Adipocyte (in vitro differentiated cells): ENCODE data around the gene MAP3K8.
A peak's percentile ranks its signal among the peaks of the same experiment; 100 is the strongest.

ENCODE experiments used
- DNase-seq: peaks from one replicate; pipeline ENCODE4 v3.0.0-alpha.2; 2015; ENCODE audit warnings: low read depth
- H3K27me3 ChIP-seq: replicated peaks from 2 replicates; pipeline ENCODE4 v1.7.0; 2013; ENCODE audit warnings: mild to moderate bottlenecking, low read length, moderate library complexity; ENCODE audit not compliant: control insufficient read depth, insufficient read depth
- H3K36me3 ChIP-seq: 2 replicates; pipeline ENCODE4 v1.7.0; 2013; ENCODE audit warnings: low read length, mild to moderate bottlenecking, moderate library complexity; ENCODE audit not compliant: control insufficient read depth, insufficient read depth, severe bottlenecking
- H3K4me1 ChIP-seq: 2 replicates; pipeline ENCODE4 v1.7.0; 2013; ENCODE audit warnings: mild to moderate bottlenecking, low read length, moderate library complexity; ENCODE audit not compliant: control insufficient read depth, insufficient read depth
- H3K4me3 ChIP-seq: 2 replicates; pipeline ENCODE4 v1.7.0; 2013; ENCODE audit warnings: mild to moderate bottlenecking, low read length, moderate library complexity
- H3K9ac ChIP-seq: 2 replicates; pipeline ENCODE4 v1.7.0; 2013; ENCODE audit warnings: mild to moderate bottlenecking, low read length, moderate library complexity
- H3K9me3 ChIP-seq: 2 replicates; pipeline ENCODE4 v1.7.0; 2013; ENCODE audit warnings: mild to moderate bottlenecking, low read length, moderate library complexity; ENCODE audit not compliant: control insufficient read depth

MAP3K8 gene

DNA sequence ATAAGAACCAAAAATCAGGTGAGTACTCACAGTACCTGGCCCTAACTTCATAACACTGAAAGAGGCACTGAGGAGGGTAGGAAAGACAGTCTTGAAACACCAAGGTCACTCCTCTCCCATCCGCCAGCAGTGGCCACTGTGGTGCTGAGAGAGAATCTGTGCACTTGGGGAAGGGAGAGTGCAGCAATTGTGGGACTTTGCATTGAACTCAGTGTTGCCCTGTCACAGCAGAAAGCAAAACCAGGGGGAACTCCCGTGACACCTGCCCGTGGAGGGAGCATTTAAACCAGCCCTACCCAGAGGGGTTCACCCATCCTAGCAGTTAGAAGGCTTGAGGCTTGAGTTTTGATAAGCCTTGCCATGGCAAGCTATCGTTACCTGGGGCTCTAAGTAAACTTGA, 35.2 kb upstream of the MAP3K8 start:
- Histone ChIP-seq H3K4me1 (peaks cover 4% of the 10 kb centered on the region), H3K4me3 (no peak overlapping the region), H3K9ac (no peak overlapping the region), H3K27me3 (peaks cover 15% of the 10 kb centered on the region), H3K9me3 (no peaks in the 10 kb centered on the region), H3K36me3 (no peaks in the 10 kb centered on the region)
- no peak for DNase-seq

DNA sequence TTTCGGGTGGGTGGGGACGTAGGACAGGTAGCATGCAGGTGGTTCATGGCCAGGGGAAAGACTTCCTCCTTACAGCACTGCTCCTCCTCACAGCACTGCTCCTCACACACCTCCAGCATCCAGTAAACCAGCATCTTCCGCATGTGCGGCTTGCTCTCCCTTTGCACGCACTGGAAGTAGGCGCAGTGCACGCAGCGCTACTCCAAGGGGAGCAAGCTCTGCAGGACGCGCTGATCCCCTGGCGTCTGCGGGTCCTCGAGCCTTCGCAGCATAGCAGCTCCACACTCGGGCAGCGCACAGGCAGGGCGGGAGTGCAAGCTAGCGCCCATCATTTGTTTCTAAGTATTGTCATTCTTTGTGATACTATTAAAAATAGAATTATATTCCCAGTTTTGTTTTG, 30.5 kb upstream of the MAP3K8 start:
- Histone ChIP-seq H3K4me1 (no peaks in the 10 kb centered on the region), H3K4me3 (no peak overlapping the region)

DNA sequence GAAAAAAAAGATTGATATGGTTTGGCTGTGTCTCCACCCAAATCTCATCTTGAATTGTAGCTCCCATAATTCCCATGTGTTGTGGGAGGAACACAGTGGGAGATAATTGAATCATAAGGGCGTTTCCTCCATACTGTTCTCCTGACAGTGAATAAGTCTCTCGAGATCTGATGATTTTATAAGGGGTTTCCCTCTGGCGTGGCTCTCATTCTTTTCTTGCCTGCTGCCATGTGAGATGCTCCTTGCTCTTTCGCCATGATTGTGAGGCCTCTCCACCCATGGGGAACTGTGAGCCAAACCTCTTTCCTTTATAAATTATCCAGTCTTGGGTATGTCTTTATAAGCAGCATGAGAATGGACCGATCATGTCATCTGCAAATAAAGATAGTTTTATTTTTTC, 29.4 kb upstream of the MAP3K8 start:
- Histone ChIP-seq H3K27me3 (peaks cover under 1% of the 10 kb centered on the region), H3K4me3 (no peak overlapping the region), H3K4me1 (no peaks in the 10 kb centered on the region), H3K36me3 (no peaks in the 10 kb centered on the region), H3K9me3 (peaks cover 9% of the 10 kb centered on the region), H3K9ac (no peak overlapping the region)
- DNase-seq = no peak

More for the DNA sequence above, 30.5 kb upstream of the MAP3K8 start:
- peaks cover 9% of the 10 kb centered on the region for H3K9me3 ChIP-seq
- H3K36me3 ChIP-seq = no peaks in the 10 kb centered on the region
- no peak for DNase-seq
- peaks cover 11% of the 10 kb centered on the region for H3K27me3 ChIP-seq
- no peak overlapping the region for H3K9ac ChIP-seq

DNA sequence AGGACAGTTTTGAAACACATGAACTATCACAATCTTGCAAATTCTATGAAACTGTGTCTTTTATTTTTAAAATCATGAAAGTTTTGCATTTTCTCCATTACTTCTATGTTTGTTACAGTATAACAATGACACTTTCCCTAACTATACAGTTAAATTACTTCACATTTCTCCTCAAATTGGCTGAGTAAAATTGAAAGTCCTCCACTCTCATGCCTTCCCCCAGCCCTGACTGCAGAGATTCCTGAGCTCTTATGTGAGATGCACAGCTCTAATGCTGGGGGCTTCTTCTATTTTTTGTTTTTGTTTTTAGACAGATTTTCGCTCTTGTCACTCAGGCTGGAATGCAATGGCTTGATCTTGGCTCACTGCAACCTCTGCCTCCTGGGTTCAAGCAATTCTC, 22.7 kb upstream of the MAP3K8 start:
- no peaks in the 10 kb centered on the region for H3K4me1 ChIP-seq
- H3K27me3 ChIP-seq = no peaks in the 10 kb centered on the region
- H3K9ac ChIP-seq = no peak overlapping the region
- no peaks in the 10 kb centered on the region for H3K36me3 ChIP-seq
- no peak overlapping the region for H3K4me3 ChIP-seq
- no peak for DNase-seq
- no peaks in the 10 kb centered on the region for H3K9me3 ChIP-seq

DNA sequence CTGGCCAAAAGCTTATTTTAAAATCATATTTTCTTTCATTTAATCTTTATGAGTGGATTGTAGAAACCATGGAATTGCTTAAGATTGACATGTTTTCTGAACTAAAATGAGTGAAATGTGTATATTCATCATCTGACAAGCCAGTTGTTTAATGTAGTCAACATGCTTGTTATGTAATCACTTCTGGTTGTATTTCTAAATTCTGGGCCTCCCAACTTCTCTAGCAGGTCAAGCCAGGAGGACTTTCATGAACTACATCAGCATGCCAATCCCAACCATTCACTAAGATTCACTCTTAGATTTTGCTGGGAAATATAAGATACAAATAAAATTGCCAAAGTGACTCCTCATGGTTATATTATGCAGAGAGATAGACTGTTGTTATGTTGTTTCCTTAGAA, 21.1 kb upstream of the MAP3K8 start:
- H3K4me3 ChIP-seq = no peak overlapping the region
- H3K9ac ChIP-seq = no peak overlapping the region
- no peaks in the 10 kb centered on the region for H3K36me3 ChIP-seq
- no peaks in the 10 kb centered on the region for H3K4me1 ChIP-seq
- no peaks in the 10 kb centered on the region for H3K27me3 ChIP-seq
- DNase-seq = no peak
- no peaks in the 10 kb centered on the region for H3K9me3 ChIP-seq

DNA sequence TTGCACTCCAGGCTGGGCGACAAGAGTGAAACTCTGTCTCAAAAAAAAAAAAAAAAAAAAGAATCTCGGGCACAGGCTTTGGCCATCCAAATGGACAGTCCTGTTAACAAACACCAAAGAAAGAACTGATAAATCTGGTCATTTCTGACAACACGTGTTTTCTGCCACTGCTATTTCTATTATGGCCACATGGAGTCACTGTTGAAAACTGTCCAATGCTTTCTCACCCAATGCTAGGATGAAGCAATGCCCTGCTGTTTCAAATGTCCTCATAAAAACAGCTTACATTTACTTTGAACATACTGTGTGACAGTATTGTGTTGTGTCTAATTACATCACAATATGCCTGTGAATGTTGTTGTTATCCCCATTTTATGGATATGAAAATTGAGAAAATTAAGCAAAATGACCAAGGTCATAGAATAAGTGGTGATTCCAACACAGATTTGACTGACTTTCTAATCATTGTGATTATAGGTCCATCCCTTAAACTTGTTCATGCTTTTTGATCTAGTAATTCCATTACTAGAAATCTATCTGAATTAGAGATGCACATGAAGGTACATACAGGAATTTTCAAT, 19.9 kb upstream of the MAP3K8 start:
- no peak overlapping the region for H3K4me3 ChIP-seq
- H3K9me3 ChIP-seq = no peaks in the 10 kb centered on the region
- H3K4me1 ChIP-seq = peaks cover 7% of the 10 kb centered on the region
- peak; percentile 91 for DNase-seq
- peak overlapping the region; percentile 13 for H3K9ac ChIP-seq
- H3K27me3 ChIP-seq = no peaks in the 10 kb centered on the region
- H3K36me3 ChIP-seq = no peaks in the 10 kb centered on the region

DNA sequence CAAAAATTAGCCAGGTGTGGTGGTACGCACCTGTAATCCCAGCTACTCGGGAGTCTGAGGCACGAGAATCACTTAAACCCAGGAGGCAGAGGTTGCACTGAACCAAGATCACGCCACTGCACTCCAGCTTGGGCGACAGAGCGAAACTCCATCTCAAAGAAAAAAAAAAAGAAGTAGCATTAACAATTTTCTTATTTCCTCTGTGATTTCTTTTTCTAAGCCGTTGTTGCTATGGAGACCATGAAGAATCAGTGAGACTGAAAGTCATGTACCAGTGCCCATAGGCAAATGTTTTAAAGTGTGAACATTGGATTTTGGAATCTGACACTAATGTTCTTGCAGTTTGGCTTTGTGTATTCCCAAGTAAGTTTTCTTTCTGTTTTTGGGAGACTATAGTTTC, 18.4 kb upstream of the MAP3K8 start:
- no peak overlapping the region for H3K4me3 ChIP-seq
- H3K9me3 ChIP-seq = no peaks in the 10 kb centered on the region
- H3K27me3 ChIP-seq = no peaks in the 10 kb centered on the region
- H3K9ac ChIP-seq = no peak overlapping the region
- peaks cover 7% of the 10 kb centered on the region for H3K4me1 ChIP-seq
- H3K36me3 ChIP-seq = no peaks in the 10 kb centered on the region
- DNase-seq = peak; percentile 7

DNA sequence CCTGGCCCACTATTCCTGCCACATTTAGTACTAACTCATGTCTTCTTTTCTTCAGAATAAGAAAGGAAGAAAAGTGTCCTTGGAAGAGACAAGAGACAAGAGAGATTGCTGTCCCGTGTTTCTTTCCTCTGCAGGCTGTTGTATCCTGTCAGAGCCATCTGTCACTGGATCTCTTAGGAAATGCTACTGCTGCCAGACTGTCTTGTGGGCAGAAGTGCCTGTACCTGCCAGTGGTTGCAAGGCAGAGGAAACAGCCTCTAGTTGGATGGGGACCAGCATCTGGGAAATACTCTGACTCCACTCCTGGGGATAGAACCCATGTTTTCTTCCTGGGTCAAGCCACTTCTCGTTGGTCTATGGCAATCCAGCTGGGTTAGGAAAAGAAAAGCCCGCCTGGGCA, 16.7 kb upstream of the MAP3K8 start:
- DNase-seq = no peak
- H3K4me3 ChIP-seq = no peak overlapping the region
- no peaks in the 10 kb centered on the region for H3K9me3 ChIP-seq
- no peaks in the 10 kb centered on the region for H3K36me3 ChIP-seq
- H3K9ac ChIP-seq = no peak overlapping the region
- H3K4me1 ChIP-seq = peaks cover 11% of the 10 kb centered on the region
- no peaks in the 10 kb centered on the region for H3K27me3 ChIP-seq

DNA sequence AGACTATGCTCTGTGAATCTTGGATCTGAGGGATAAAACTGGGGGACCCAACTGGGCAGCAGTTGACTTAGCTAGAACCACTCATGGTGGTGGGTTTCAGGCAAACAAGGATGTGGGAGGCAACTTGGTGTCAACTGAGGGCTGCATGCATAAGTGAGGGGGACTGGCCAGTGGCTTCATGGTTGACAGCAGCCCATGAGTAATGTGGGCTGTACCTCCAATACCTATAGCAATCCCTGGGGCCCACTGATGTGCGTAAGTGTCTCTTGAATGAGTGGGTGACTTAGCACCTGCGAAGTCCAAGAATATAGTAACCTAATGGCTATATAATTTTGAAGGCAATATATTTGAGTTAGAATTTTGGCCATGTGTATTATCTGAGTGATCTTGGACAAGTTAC, 13.7 kb upstream of the MAP3K8 start:
- Histone ChIP-seq H3K9ac (no peak overlapping the region), H3K4me1 (peaks cover 32% of the 10 kb centered on the region), H3K36me3 (no peaks in the 10 kb centered on the region), H3K27me3 (no peaks in the 10 kb centered on the region), H3K9me3 (no peaks in the 10 kb centered on the region), H3K4me3 (no peak overlapping the region)
- no peak for DNase-seq

DNA sequence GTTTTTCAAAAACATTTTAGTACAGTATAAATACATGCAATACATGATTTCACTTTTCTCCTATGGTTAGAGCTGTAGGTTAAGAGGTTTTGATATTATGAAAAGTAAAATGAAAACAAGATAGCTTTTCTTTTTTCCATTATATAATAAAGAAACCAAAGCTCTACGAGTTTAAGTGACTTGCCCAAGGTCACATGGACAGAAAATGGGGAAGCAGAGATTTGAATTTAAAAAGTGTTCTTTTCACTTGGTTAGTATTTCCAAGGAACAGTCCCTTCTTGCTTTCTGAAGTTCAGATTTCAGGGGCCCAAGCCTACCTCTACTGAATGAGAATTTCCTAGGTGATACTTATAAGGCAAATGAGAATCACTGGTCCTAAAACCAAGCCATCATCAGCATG, 13.2 kb upstream of the MAP3K8 start:
- no peak overlapping the region for H3K9ac ChIP-seq
- no peaks in the 10 kb centered on the region for H3K9me3 ChIP-seq
- DNase-seq = no peak
- no peak overlapping the region for H3K4me3 ChIP-seq
- no peaks in the 10 kb centered on the region for H3K27me3 ChIP-seq
- no peaks in the 10 kb centered on the region for H3K36me3 ChIP-seq
- peaks cover 32% of the 10 kb centered on the region for H3K4me1 ChIP-seq

DNA sequence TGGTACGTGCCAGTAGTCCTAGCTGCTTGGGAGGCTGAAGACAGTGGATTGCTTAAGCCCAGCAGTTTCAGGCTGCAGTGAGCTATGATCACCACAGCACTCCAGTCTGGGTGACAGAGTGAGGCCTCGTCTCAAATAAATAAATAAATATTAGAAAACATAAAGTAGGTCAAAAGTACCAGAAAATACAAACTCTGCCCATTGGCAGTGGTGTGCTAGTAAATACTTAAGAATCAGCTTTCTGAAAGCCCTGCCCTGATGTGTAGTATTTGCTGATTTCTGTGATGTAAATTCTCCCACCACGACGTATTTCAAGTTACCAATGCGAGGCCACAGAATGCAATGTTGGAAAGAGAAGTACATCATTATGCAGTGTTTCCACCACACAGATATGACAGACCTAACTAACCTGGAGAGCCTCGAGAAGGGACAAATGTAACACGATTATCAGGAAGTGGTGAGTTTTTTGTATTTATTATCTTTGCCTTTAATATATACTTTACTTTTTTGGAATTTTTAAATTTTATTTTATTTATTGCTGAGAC, 11.8 kb upstream of the MAP3K8 start:
- Histone ChIP-seq H3K9me3 (no peaks in the 10 kb centered on the region), H3K4me3 (no peak overlapping the region), H3K9ac (peak overlapping the region; percentile 57), H3K4me1 (peaks cover 32% of the 10 kb centered on the region), H3K36me3 (no peaks in the 10 kb centered on the region), H3K27me3 (no peaks in the 10 kb centered on the region)
- no peak for DNase-seq
